Ureter (tissue), 1 donor: ENCODE measurements around the gene ANKS1A. TPM values are rescaled to one million over a fixed set of nuclear protein-coding genes. Genes with fewer than 3 reads are reported as not detected.

Source experiments
- DNase-seq: peaks from one replicate; pipeline ENCODE4 v3.0.0-alpha.2; 2020; ENCODE audit warnings: low spot score
- total RNA-seq: library from RNA; stranded (reverse); gene quantifications from one replicate; pipeline ENCODE4 v1.2.4, GENCODE V29; 2023
- donor health status: DM: yes; HTN: yes; CAD: no.

Gene ANKS1A
- total RNA-seq, 1 donor from 2014 or later, result 36.0 TPM

- no peak for DNase-seq
These were observed 153.2 kb downstream of the ANKS1A start for GRCh38 chr6:35042031-35042815.

GRCh38 chr6:35043381-35044130, 154.5 kb downstream of the ANKS1A start:
- DNase-seq, result no peak

- DNase-seq, result no peak
These were observed 155.2 kb downstream of the ANKS1A start for GRCh38 chr6:35044145-35044745.

GRCh38 chr6:35044761-35045421, 155.8 kb downstream of the ANKS1A start:
- no peak for DNase-seq

- no peak for DNase-seq
These were observed 157.0 kb downstream of the ANKS1A start for GRCh38 chr6:35046103-35046502.

- DNase-seq, result no peak
These were observed 157.8 kb downstream of the ANKS1A start for GRCh38 chr6:35046862-35047261.

GRCh38 chr6:35047265-35048011, 158.4 kb downstream of the ANKS1A start:
- DNase-seq, result no peak

- no peak for DNase-seq
These were observed 159.1 kb downstream of the ANKS1A start for GRCh38 chr6:35048031-35048613.

- DNase-seq, result no peak
These were observed 159.6 kb downstream of the ANKS1A start for GRCh38 chr6:35048631-35049083.

- DNase-seq, result no peak
These were observed 160.2 kb downstream of the ANKS1A start for GRCh38 chr6:35049156-35049735.

GRCh38 chr6:35049900-35050756, 161.1 kb downstream of the ANKS1A start:
- no peak for DNase-seq

GRCh38 chr6:35050757-35051330, 161.8 kb downstream of the ANKS1A start:
- no peak for DNase-seq

GRCh38 chr6:35051396-35051795, 162.3 kb downstream of the ANKS1A start:
- no peak for DNase-seq

GRCh38 chr6:35051997-35052583, 163.0 kb downstream of the ANKS1A start:
- DNase-seq, result no peak

GRCh38 chr6:35052694-35053565, 163.9 kb downstream of the ANKS1A start:
- DNase-seq, result peak; percentile 62

GRCh38 chr6:35053701-35054100, 164.6 kb downstream of the ANKS1A start:
- DNase-seq, result no peak

GRCh38 chr6:35054106-35054742, 165.2 kb downstream of the ANKS1A start:
- DNase-seq, result no peak
